Lung (tissue), 12 donors: ENCODE results near the gene MLYCD. TPM values are rescaled to one million over a fixed set of nuclear protein-coding genes. Genes with fewer than 3 reads are reported as not detected.

ENCODE experiments used
- ATAC-seq: fragments of 200-7000 bp; cut with Tn5 transposase; one replicate; pipeline ENCODE4 v1.9.1; 2020; ENCODE audit warnings: moderate number of reproducible peaks; ENCODE audit not compliant: insufficient read depth, low FRiP score
- DNase-seq, 3 donors: peaks; one replicate each; pipeline ENCODE4 v3.0.0-alpha.2; 2013 to 2017
- H3K27ac ChIP-seq, 2 donors: one replicate each; pipeline ENCODE4 v1.5.1; 2013; ENCODE audit warnings: mild to moderate bottlenecking in 2 of 2, moderate library complexity in 2 of 2, control low read depth in 1 of 2, inconsistent platforms in 1 of 2, low read depth in 1 of 2, low read length in 1 of 2
- H3K27me3 ChIP-seq, 3 donors: one replicate each; pipeline ENCODE4 v1.5.1; 2013; ENCODE audit warnings: low read length in 2 of 3; ENCODE audit not compliant: control insufficient read depth in 3 of 3, insufficient read depth in 3 of 3
- H3K36me3 ChIP-seq, 4 donors: one replicate each; pipeline ENCODE4 v1.5.1; 2013; ENCODE audit warnings: low read length in 4 of 4, mild to moderate bottlenecking in 1 of 4, moderate library complexity in 1 of 4; ENCODE audit not compliant: control insufficient read depth in 4 of 4, insufficient read depth in 4 of 4
- H3K4me1 ChIP-seq, 5 donors: one replicate each; pipeline ENCODE4 v1.5.1; 2013; ENCODE audit warnings: low read length in 5 of 5, mild to moderate bottlenecking in 2 of 5, moderate library complexity in 1 of 5; ENCODE audit not compliant: control insufficient read depth in 5 of 5, insufficient read depth in 5 of 5
- H3K4me3 ChIP-seq: one replicate; pipeline ENCODE4 v1.5.1; 2013; ENCODE audit warnings: mild to moderate bottlenecking, control low read depth, moderate library complexity
- H3K9ac ChIP-seq, 2 donors: one replicate each; pipeline ENCODE4 v1.5.1; 2013; ENCODE audit warnings: low read length in 2 of 2, control low read depth in 1 of 2; ENCODE audit not compliant: insufficient read depth in 1 of 2
- H3K9me3 ChIP-seq, 4 donors: one replicate each; pipeline ENCODE4 v1.5.1; 2013; ENCODE audit warnings: low read length in 3 of 4, mild to moderate bottlenecking in 1 of 4, moderate library complexity in 1 of 4; ENCODE audit not compliant: control insufficient read depth in 4 of 4, insufficient read depth in 3 of 4
- CTCF ChIP-seq: IDR thresholded peaks from 2 replicates; pipeline ENCODE4 v1.5.1; 2012; ENCODE audit warnings: mild to moderate bottlenecking; ENCODE audit errors: control extremely low read depth, extremely low read depth
- WGBS, 2 donors: extraction: QIAGEN DNeasy Blood & Tissue Kit; methylation state at CpG; one replicate each; pipeline ENCODE4 v1.1.7; 2013; 5-methylcytosine and 5-hydroxymethylcytosine counted together
- polyA plus RNA-seq, 2 donors: library from polyadenylated mRNA; stranded (reverse); fragments of 200-250 nt; gene quantifications; one replicate each; pipeline ENCODE4 v1.2.1, GENCODE V29; 2013
- total RNA-seq, 2 donors: library from RNA; depleted of rRNA in 1 of 2; stranded (reverse); fragments of >200 nt in 1 of 2; gene quantifications; one replicate each; pipeline ENCODE4 v1.2.1, GENCODE V29; 2014 to 2021
- donor health status: control.
- donor health status: control.
- donor health status: Bipolar disorder and iron deficiency.
- donor health status: healthy.
- donor health status: DM: yes; HTN: yes; CAD: no.

Gene MLYCD
- total and polyA plus RNA-seq, 4 donors: 2.0 to 9.1 (median 4.8) TPM

GRCh38 chr16:83907111-83907510, 8.2 kb downstream of the MLYCD start:
- DNase-seq: no peak
- H3K9me3 ChIP-seq: no peaks in the 10 kb centered on the region
- H3K27ac ChIP-seq: no peak overlapping the region
- no peak for ATAC-seq
- H3K4me1 ChIP-seq: peaks cover 0 to 12% (median 3%) of the 10 kb centered on the region in 5 donors
- H3K4me3 ChIP-seq: no peak overlapping the region
- no peaks in the 10 kb centered on the region for H3K27me3 ChIP-seq
- H3K36me3 ChIP-seq: peaks cover 7 to 28% (median 9%) of the 10 kb centered on the region in 4 donors
- 96 to 97% methylated on average over 8 of the region's 8 CpGs for WGBS, 2 donors
- no peak overlapping the region for H3K9ac ChIP-seq
- no peak for TF ChIP-seq CTCF

GRCh38 chr16:83907631-83908250, 8.8 kb downstream of the MLYCD start:
- no peak overlapping the region for H3K9ac ChIP-seq
- no peaks in the 10 kb centered on the region for H3K9me3 ChIP-seq
- ATAC-seq (no peak), DNase-seq (no peak)
- H3K27ac ChIP-seq: no peak overlapping the region
- 93 to 94% methylated on average over 15 of the region's 15 CpGs for WGBS, 2 donors
- H3K4me1 ChIP-seq: peaks cover 0 to 11% (median 4%) of the 10 kb centered on the region in 5 donors
- no peak for TF ChIP-seq CTCF
- H3K27me3 ChIP-seq: no peaks in the 10 kb centered on the region
- H3K36me3 ChIP-seq: peaks cover 7 to 33% (median 9%) of the 10 kb centered on the region in 4 donors
- H3K4me3 ChIP-seq: no peak overlapping the region

DNA sequence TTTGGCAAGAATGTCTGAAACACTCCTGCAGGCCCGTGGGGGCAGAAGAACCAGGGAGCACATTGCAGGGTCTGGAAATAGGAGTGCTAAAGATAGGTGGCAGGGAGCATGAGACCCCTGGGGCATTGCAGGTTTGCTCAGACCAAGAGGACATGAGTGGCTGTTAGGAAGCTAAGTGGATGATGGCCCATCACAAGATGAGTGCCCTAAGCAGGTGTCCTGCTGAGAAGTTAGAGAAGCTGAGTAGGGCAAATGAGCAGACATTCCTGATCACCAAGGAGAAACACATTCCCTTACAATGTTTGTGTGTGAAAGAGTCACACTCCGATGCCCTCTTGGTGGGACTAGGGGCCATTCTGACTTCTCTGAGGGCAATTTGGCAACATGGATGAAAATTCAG, 9.9 kb downstream of the MLYCD start:
- WGBS, 2 donors: 87 to 95% methylated on average over 2 of the region's 2 CpGs
- Histone ChIP-seq H3K9ac (no peak overlapping the region), H3K4me1 (peaks cover 0 to 18% (median 3%) of the 10 kb centered on the region in 5 donors), H3K4me3 (no peak overlapping the region), H3K27ac (no peak overlapping the region), H3K27me3 (no peaks in the 10 kb centered on the region), H3K9me3 (no peaks in the 10 kb centered on the region), H3K36me3 (peaks cover 7 to 38% (median 9%) of the 10 kb centered on the region in 4 donors)
- DNase-seq (no peak), ATAC-seq (no peak)
- TF ChIP-seq CTCF: no peak

GRCh38 chr16:83911290-83911689, 12.4 kb downstream of the MLYCD start:
- TF ChIP-seq CTCF: no peak
- WGBS, 2 donors: 94 to 95% methylated on average over 10 of the region's 10 CpGs
- no peak overlapping the region for H3K9ac ChIP-seq
- H3K27ac ChIP-seq: no peak overlapping the region
- no peak for DNase-seq
- no peak for ATAC-seq
- H3K9me3 ChIP-seq: no peaks in the 10 kb centered on the region
- peaks cover 0 to 18% (median 3%) of the 10 kb centered on the region in 5 donors for H3K4me1 ChIP-seq
- H3K27me3 ChIP-seq: no peaks in the 10 kb centered on the region
- peaks cover 17 to 53% (median 21%) of the 10 kb centered on the region in 4 donors for H3K36me3 ChIP-seq
- no peak overlapping the region for H3K4me3 ChIP-seq
